Effector CD4-positive, alpha-beta T cell (primary cell): ENCODE measurements around the gene DNAH11.
"Not testable (repeated sequence)": the region's sequence is repeated elsewhere in the genome, so short reads cannot be mapped to it uniquely, and the experiment has no call there.

Experiments
- DNase-seq: peaks from one replicate; pipeline ENCODE4 v3.0.0-alpha.2; 2020

Gene DNAH11

DNA sequence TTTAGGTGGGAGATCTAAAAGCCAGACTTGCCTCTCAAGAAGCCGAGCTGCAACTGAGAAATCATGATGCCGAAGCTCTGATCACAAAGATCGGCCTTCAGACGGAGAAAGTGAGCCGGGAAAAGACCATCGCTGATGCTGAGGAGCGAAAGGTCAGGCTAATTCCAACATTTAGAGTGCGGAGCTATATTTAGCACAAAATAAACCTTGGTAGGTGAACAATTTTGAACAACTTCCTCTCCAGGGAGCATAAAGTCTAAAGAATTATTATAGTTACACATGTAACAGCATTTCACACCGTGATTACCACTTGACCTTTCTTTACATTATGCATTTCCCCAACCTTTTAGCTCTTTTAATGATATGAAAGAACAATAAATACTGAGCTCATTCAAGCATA, 236.1 kb downstream of the DNAH11 start:
- no peak for DNase-seq

- no peak for DNase-seq
Observed at GRCh38 chr7:21782996-21783395, 240.2 kb downstream of the DNAH11 start.

DNA sequence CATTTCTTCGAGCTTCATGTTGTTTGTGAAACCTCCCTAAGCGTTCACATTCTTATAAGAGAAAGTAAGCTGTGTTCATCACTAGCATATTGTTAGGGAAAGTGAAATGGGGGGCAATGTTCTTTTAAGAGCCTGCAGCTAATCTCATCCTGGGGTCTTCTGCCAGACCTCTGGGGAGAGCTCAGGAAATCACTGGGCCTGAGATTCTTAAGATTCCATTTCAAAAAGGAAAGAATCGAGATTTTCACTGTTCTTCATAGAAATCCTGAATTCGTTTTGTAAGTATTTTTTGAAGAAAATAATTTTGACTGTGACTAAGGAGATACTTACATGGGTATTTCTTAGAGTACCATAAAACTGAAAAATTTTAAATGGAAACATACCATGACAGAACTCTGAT, 242.2 kb downstream of the DNAH11 start:
- no peak for DNase-seq

- DNase-seq = no peak
Observed at GRCh38 chr7:21805791-21806190, 263.0 kb downstream of the DNAH11 start.

GRCh38 chr7:21806388-21806787, 263.5 kb downstream of the DNAH11 start:
- no peak for DNase-seq

- DNase-seq = no peak
Observed at GRCh38 chr7:21819048-21819447, 276.2 kb downstream of the DNAH11 start.

DNA sequence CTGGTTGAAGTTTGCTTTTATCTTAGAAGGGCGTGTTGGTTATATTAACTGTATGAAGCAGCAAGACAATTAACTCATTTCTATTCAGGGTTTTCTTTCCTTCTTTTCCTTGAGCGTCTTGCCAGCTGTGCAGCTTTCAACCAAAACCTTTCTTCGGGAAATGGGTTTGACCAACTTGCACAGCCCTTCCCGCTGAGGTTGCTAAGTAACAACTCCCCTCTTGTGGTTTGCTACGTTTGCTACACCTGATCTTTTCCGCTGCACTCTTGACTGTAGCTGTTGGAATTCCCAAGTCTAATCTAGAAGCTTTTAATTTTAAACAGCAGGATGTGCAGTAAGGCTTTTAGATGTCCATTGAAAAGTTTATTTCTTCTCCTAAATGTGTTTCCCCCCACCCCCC, 286.0 kb downstream of the DNAH11 start:
- DNase-seq = no peak

DNA sequence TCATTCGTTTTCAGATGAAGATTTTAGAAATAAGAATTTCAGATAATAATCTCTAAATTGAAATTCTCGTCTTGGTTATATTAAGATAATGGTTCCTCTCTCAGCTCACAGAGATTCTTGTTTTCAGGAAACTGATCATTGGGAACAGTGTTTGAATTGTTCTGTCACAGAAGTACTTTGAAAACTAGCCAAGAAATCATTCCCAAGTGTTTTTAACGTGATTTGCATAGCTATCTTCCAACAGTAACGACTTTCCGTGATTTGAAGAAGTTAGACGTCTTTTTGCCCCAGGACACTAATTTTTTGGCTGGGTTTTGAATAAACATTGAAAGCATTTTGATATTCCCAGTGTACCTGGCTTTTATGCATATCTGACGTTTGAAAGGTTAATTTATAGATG, 286.9 kb downstream of the DNAH11 start:
- no peak for DNase-seq

GRCh38 chr7:21844742-21845141, 301.9 kb downstream of the DNAH11 start:
- DNase-seq = no peak

DNA sequence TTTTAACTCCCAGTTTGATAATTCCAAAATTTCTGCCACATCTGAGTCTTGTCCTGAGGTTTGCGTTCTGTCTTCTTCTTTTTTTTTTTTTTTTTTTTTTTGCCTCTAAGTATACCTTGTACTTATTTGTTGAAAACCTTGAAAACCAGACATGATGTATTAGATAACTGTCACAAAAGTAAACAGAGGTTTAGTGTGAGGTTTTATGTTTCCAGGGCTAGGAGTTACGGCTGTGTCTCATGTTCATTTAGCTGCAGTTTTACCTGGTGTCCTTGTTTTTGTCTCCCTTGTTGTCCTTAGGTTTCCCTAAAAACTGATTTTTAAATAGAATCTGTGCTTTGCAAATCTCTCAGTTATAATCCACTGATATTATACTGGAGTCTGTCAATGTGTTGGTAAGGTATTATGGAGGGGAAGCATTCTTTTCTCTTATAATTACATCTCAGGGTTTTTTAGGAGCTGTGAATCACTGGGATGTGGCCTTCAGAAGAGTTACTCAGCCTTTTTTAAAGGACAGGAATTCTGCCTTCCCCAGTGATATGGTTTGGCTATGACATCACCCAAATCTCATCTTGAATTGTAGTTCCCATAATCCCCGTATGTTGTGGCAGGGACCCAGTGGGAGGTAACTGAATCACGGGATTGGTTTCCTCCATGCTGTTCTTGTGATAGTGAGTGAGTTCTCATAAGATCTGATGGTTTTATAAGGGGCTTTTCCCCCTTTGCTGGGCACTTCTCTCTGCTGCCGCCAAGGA, 307.9 kb downstream of the DNAH11 start:
- no peak for DNase-seq

GRCh38 chr7:21851559-21851967, 308.7 kb downstream of the DNAH11 start:
- no peak for DNase-seq

DNA sequence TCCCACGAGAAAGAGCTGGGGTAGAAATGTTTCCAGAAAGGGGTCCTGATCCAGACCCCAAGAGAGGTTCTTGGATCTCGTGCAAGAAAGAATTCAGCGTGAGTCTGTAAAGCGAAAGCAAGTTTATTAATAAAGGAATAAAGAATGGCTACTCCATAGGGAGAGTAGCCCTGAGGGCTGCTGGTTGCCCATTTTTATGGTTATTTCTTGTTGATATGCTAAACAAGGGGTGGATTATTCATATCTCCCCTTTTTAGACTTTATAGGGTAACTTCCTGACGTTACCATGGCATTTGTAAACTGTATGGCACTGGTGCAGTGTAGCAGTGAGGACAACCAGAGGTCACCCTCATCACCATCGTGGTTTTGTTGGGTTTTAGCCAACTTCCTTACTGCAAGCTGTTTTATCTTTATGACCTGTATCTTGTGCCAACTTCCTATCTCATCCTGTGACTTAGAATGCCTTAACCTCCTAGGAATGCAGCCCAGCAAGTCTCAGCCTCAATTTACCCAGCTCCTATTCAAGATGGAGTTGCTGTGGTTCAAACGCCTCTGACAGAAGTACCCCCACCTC, 322.9 kb downstream of the DNAH11 start:
- DNase-seq = not testable (repeated sequence)

DNA sequence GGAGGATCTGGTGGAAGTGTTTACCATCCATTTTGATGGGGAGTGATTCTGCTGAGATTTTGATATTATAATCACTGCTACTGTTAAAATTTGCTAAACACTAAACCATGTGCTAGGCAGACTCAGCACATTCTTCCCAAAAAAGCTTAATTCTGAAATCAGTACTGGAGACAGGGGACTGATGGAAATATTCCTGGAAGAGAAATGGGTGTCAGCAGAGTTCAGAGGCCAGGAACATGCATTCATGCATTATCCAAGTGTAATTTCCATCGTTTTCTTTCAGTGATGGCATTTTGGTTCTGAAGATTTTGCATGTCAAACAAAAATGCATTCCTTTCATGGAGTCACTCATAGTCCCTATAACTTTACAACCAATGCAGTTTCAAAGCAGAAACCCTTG, 323.9 kb downstream of the DNAH11 start:
- no peak for DNase-seq

- DNase-seq = no peak
Observed at GRCh38 chr7:21867226-21867625, 324.4 kb downstream of the DNAH11 start.

DNA sequence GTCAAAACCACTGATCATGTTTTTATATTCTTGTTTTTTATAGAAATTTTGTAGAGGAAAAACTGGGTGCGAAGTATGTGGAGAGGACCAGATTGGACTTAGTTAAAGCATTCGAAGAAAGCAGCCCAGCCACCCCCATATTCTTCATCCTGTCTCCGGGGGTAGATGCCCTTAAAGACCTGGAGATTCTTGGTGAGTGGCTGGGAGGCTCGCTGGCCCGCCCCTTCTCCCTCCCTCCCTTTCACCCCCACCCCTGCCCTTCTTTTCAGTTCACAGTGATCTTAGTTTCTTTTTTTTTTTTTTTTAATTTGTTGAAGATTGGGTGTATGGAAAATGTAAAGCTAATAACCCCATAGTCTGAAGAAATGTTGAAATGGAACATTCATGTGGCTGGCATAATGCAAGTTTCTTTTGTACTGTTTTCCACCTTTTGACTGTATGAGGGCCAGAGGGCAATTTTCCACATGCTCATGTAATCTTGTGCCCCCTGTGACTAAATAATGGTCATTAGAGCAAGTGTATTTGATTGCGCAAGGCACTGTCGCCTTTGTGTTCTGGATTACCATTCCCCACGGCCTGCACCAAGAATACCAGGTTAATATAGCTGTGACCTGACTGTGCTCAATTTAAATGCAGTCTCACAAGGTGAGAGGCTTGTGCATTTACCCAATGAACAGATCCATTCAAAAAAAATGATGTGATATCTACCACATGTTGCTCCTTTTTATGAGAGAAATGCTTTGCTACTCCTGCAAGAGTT, 325.2 kb downstream of the DNAH11 start:
- no peak for DNase-seq

- no peak for DNase-seq
Observed at GRCh38 chr7:21868576-21868850, 325.7 kb downstream of the DNAH11 start.

DNA sequence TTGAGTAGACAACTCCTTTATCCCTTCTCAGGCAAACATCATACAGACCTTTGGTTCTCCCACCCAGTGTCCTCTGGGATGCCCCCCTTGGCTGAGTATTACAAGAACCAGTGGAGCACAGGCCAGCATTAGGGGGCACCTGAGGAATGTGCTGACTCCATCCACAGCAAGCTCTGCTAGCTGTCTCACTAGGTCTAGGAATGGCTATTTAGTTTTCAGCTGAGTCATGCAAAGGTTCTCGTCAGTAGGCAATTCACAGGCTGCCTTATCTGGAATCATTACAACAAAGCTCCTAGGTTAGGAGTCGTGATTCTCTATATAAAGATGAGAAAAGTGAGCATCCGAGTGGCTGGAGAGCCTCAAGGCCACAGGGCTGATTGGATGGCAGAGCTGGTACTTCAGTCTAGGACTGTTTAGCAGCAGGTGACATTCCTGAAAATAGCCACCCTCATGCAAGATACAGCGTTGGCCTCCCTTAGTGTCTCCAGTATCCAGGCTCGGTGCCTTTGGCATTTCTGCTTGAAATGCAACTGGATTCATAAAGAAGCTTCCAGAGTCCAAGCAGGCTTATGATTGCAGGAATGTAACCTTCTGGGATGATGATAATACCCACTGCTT, 327.1 kb downstream of the DNAH11 start:
- no peak for DNase-seq

DNA sequence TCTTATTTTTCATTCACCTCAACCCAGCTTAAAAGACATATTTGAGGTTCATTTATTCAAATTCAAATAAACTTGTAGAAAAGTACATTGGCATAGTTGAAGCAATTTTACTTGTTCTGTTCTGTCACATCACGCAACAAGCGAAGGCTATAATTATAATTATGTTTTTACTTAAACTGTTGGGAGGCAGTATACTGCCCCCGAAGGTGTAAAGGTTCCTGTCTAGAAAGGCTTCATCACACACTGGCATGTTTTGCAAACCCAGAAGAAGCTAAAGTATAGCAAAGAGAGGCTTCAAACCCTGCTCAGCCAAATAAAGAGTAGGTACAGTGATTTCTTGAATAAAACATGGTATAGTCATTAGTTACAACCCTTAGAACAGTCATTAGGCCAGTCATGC, 340.2 kb downstream of the DNAH11 start:
- DNase-seq = no peak

GRCh38 chr7:21883501-21883900, 340.7 kb downstream of the DNAH11 start:
- DNase-seq = not testable (repeated sequence)

DNA sequence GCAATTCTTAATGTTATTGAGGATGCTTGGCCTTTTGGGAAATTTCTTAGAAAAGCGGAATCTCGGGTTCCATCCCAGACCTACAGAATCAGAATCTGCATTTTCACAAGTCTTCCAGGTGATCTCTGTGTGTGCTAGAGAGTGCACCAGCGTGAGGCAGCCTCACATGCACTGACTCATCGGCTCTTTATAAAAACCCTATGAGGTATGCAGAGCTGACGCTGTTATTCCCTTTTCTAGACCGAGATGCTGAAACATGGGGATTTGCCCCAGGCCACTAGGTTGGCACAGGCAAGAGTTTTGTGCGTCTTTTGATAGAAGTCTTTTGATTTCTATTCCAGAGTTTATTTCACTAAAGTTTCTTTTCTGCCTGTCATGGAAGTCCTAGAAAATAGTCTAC, 341.7 kb downstream of the DNAH11 start:
- DNase-seq = no peak

DNA sequence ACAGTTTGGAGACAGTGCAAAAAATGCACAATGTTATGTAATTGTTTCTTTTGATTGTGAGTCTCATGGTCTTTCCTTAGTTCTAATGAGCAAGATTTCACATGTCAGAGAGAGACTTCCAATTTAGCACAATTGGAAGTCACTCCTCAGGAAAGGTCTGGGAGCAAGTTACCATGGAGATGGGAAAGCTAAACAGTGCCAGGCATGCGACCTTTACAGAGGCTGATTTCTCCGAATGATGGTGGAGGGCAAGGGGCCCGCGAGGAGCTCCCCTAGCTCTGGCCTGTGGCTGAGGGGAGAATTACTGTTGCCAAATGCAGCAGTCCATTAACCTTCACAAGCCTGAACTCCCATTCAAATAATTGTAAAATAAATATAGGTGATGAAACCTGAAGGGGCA, 343.6 kb downstream of the DNAH11 start:
- no peak for DNase-seq

DNA sequence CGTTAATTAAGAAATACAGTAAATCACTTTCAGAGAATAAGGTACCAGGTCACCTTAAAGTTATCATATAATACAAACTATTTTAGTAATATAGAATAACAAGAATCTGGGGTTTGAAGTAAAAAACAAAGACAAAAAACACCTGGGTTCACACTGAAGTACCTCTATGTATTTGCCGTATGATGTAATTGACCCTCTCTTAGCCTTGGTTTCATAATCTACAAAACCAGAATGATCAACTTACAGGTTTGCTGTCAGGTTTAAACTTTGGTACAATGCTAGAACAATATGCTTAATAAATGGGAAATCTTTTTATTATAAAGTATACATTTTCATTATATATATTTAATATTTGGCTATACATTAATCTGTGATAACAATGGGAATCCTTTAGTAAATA, 344.5 kb downstream of the DNAH11 start:
- DNase-seq = no peak

- no peak for DNase-seq
Observed at GRCh38 chr7:21887779-21888178, 344.9 kb downstream of the DNAH11 start.

DNA sequence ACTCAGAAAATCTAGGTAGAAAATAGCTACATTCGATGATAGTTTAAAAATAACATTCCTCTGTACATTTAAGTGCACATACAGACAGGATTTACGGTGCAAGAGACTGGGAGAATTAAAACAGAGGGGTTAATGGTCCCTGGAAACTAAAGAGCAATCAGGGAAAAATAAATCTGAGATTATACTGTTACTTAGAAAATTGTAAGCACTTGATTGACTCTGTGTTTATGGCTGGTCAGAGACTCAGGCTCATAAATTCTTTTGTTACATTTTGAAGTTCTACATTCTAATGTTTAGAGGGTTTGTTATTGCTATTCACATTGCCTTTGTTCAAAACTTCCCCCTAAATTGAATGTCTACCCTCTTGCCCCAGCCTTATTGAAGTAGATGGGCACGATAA, 348.5 kb downstream of the DNAH11 start:
- DNase-seq = no peak
